ENCODE measurements around the gene SMPDL3B.
A peak's percentile ranks its signal among the peaks of the same experiment; 100 is the strongest.

SMPDL3B gene

GRCh38 chr1:27934818-27935549, at the start of gene SMPDL3B:
SMPDL3B (plus strand) TSS chr1:27935000; CDS start chr1:27935184, 184 bp downstream.
- no peaks in the 10 kb centered on the region for H3K79me2 ChIP-seq (ENCODE audit: control insufficient read depth, low read length)
- H3K27ac ChIP-seq (ENCODE audit: low read depth, low read length): no peak within 1 kb of the TSS
- H3K9me3 ChIP-seq (ENCODE audit: control insufficient read depth, insufficient read depth, low read length): no peaks in the 10 kb centered on the region
- H3F3A ChIP-seq (ENCODE audit: control insufficient read depth, insufficient read depth): no peaks in the 10 kb centered on the region
- peak within 1 kb of the TSS; percentile 38 for H3K4me2 ChIP-seq (ENCODE audit: low read length)
- no peak within 1 kb of the TSS; the same call in 1 of the 2 replicates for H3K4me3 ChIP-seq (ENCODE audit: low read length)
- no peaks in the 10 kb centered on the region for H3K9me2 ChIP-seq (replicated peaks; ENCODE audit: control insufficient read depth, low read length)
- peaks cover 19% of the 10 kb centered on the region for H3K4me1 ChIP-seq (ENCODE audit: control insufficient read depth, low read length)
- no peaks in the 10 kb centered on the region for H4K20me1 ChIP-seq (ENCODE audit: control insufficient read depth, insufficient read depth, low read depth, low read length)
- no peaks in the 10 kb centered on the region for H3K36me3 ChIP-seq (ENCODE audit: control insufficient read depth, low read length)
- H3K27me3 ChIP-seq (ENCODE audit: control insufficient read depth, low read length): peaks cover 16% of the 10 kb centered on the region
- no peak for TF ChIP-seq CTCF (IDR thresholded peaks at IDR 0.05; ENCODE audit: low read depth, low read length, poor library complexity, severe bottlenecking)
- no peak for TF ChIP-seq EZH2phosphoT487 (IDR thresholded peaks at IDR 0.05; ENCODE audit: borderline replicate concordance, low read length)

GRCh38 chr1:27885114-27885528, 49.7 kb upstream of the SMPDL3B start:
- peaks cover 43% of the 10 kb centered on the region for H3K36me3 ChIP-seq (ENCODE audit: control insufficient read depth, low read length)
- TF ChIP-seq EZH2phosphoT487 (IDR thresholded peaks at IDR 0.05; ENCODE audit: borderline replicate concordance, low read length) (no peak), CTCF (IDR thresholded peaks at IDR 0.05; ENCODE audit: low read depth, low read length, poor library complexity, severe bottlenecking) (no peak)
- H3K9me3 ChIP-seq (ENCODE audit: control insufficient read depth, insufficient read depth, low read length): no peaks in the 10 kb centered on the region
- 0 out of 2 replicates have a peak overlapping the region, but pooled peaks have one; percentile 15 for H3K4me3 ChIP-seq (ENCODE audit: low read length)
- peaks cover 59% of the 10 kb centered on the region for H3K4me1 ChIP-seq (ENCODE audit: control insufficient read depth, low read length)
- no peaks in the 10 kb centered on the region for H3K27me3 ChIP-seq (ENCODE audit: control insufficient read depth, low read length)
- H3K79me2 ChIP-seq (ENCODE audit: control insufficient read depth, low read length): peaks cover 6% of the 10 kb centered on the region
- H3F3A ChIP-seq (ENCODE audit: control insufficient read depth, insufficient read depth): peaks cover 5% of the 10 kb centered on the region
- H3K9me2 ChIP-seq (replicated peaks; ENCODE audit: control insufficient read depth, low read length): no peaks in the 10 kb centered on the region
- no peaks in the 10 kb centered on the region; the same call in 1 of the 2 replicates for H4K20me1 ChIP-seq (ENCODE audit: control insufficient read depth, insufficient read depth, low read depth, low read length)
- no peak overlapping the region for H3K27ac ChIP-seq (ENCODE audit: low read depth, low read length)
- peak overlapping the region; percentile 38 for H3K4me2 ChIP-seq (ENCODE audit: low read length)

- H3K36me3 ChIP-seq (ENCODE audit: control insufficient read depth, low read length): peaks cover 44% of the 10 kb centered on the region
Measured at GRCh38 chr1:27885621-27886352, 49.0 kb upstream of the SMPDL3B start.

More at GRCh38 chr1:27885621-27886352, 49.0 kb upstream of the SMPDL3B start:
- no peak overlapping the region for H3K4me3 ChIP-seq (ENCODE audit: low read length)
- H3K4me2 ChIP-seq (ENCODE audit: low read length): 0 out of 2 replicates have a peak overlapping the region, but pooled peaks have one; percentile 38
- peaks cover 11% of the 10 kb centered on the region for H3F3A ChIP-seq (ENCODE audit: control insufficient read depth, insufficient read depth)
- TF ChIP-seq EZH2phosphoT487 (IDR thresholded peaks at IDR 0.05; ENCODE audit: borderline replicate concordance, low read length) (no peak), CTCF (IDR thresholded peaks at IDR 0.05; ENCODE audit: low read depth, low read length, poor library complexity, severe bottlenecking) (no peak)
- peaks cover 6% of the 10 kb centered on the region for H3K79me2 ChIP-seq (ENCODE audit: control insufficient read depth, low read length)
- peaks cover 65% of the 10 kb centered on the region for H3K4me1 ChIP-seq (ENCODE audit: control insufficient read depth, low read length)
- H4K20me1 ChIP-seq (ENCODE audit: control insufficient read depth, insufficient read depth, low read depth, low read length): no peaks in the 10 kb centered on the region; the same call in 1 of the 2 replicates
- H3K9me3 ChIP-seq (ENCODE audit: control insufficient read depth, insufficient read depth, low read length): no peaks in the 10 kb centered on the region
- no peak overlapping the region for H3K27ac ChIP-seq (ENCODE audit: low read depth, low read length)
- no peaks in the 10 kb centered on the region for H3K9me2 ChIP-seq (replicated peaks; ENCODE audit: control insufficient read depth, low read length)
- no peaks in the 10 kb centered on the region for H3K27me3 ChIP-seq (ENCODE audit: control insufficient read depth, low read length)
